Measurements from ENCODE around the gene ROR1. TPM values are rescaled to one million over a fixed set of nuclear protein-coding genes. Genes with fewer than 3 reads are reported as not detected.
A peak's percentile ranks its signal among the peaks of the same experiment; 100 is the strongest.

Gene ROR1
- total RNA-seq, 1 donor from 2014 or later: 81.4 TPM

DNA sequence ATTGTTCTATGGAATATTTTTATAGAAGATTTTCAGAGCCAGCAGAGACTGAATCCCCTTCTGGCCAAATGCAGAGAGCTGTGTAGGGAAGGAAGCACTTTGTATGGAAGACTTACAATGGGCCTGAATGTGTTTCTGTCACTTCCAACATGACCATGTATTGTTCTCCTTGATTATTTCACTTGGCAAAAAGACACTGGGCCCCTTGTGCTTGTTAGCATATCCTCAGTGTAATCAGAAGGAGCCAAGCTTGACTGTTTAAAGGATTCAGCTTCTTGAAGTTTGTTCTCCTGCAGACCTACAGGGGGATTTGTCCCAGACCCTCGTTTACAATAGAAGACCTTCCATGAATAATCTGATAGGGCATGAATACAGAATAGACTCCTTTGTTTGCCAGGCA, 381.5 kb downstream of the ROR1 start:
- no peak for TF ChIP-seq CTCF (IDR thresholded peaks at IDR 0.05; ENCODE audit: unreplicated experiment)
- Mint-ChIP-seq H3K27ac (peak overlapping the region; percentile 86), H3K27me3 (ENCODE audit: low read depth) (no peaks in the 10 kb centered on the region), H3K4me1 (peaks cover 23% of the 10 kb centered on the region), H3K4me3 (no peak overlapping the region), H3K36me3 (peaks cover 28% of the 10 kb centered on the region), H3K9me3 (peaks cover 6% of the 10 kb centered on the region)
- no peak for DNase-seq (ENCODE audit: low spot score in 2 of 2, unreplicated experiment in 2 of 2)

DNA sequence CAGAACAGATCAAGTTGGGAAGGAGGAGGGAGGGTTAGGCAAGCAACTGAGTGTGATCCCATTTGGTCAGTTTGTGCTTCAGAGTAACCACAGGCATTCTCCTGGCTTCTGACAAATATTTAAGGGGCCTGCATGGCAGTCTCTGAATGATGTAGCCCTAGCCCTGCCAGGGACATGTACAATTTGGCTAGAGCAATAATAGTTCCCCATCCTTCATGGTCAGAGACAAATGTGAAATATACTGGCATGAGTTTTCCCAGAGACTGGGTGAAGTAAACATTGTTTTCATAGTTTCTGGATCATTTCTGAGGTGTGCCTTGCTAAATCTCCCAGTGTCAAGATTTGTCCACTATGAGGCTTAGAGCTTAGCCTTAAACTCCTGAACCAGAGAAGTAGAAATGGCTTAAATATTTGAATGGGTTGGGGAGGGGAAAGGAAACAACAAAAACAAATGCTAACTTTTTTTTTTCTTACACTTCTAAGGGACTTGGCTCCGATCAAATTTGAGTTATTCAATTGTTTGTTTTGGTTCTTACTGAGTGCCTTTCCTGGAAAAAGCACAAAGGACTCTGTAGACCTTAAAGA, 387.6 kb downstream of the ROR1 start:
- Mint-ChIP-seq H3K4me3 (no peak overlapping the region), H3K27me3 (ENCODE audit: low read depth) (no peaks in the 10 kb centered on the region), H3K27ac (peak overlapping the region; percentile 59), H3K9me3 (peaks cover 6% of the 10 kb centered on the region), H3K36me3 (peaks cover 19% of the 10 kb centered on the region), H3K4me1 (peaks cover 31% of the 10 kb centered on the region)
- no peak for DNase-seq (ENCODE audit: low spot score in 2 of 2, unreplicated experiment in 2 of 2)
- no peak for TF ChIP-seq CTCF (IDR thresholded peaks at IDR 0.05; ENCODE audit: unreplicated experiment)

DNA sequence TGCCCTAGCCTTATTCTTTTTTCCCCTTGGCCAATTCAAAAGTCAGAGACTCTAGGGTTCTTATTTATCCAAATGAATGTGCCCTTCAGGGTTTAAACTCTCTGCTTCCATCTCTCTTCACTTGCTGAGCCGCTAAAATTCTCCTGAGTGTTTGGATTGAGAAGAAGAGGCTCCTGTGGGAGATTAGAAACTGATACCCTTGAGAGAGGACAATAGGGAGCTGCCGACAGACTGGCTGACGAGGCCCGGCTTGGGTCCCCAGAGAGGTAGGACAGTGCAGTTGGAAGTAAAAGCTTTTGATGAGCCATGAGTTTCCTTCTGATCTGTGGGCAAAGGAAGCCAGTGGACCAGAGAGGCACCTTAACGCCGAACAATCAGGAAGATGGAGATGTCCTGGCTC, 388.3 kb downstream of the ROR1 start:
- H3K36me3 Mint-ChIP-seq: peaks cover 23% of the 10 kb centered on the region
- H3K27ac Mint-ChIP-seq: no peak overlapping the region
- peaks cover 31% of the 10 kb centered on the region for H3K4me1 Mint-ChIP-seq
- DNase-seq (ENCODE audit: low spot score in 2 of 2, unreplicated experiment in 2 of 2): no peak
- H3K27me3 Mint-ChIP-seq (ENCODE audit: low read depth): no peaks in the 10 kb centered on the region
- no peak for TF ChIP-seq CTCF (IDR thresholded peaks at IDR 0.05; ENCODE audit: unreplicated experiment)
- no peak overlapping the region for H3K4me3 Mint-ChIP-seq
- H3K9me3 Mint-ChIP-seq: peaks cover 6% of the 10 kb centered on the region

DNA sequence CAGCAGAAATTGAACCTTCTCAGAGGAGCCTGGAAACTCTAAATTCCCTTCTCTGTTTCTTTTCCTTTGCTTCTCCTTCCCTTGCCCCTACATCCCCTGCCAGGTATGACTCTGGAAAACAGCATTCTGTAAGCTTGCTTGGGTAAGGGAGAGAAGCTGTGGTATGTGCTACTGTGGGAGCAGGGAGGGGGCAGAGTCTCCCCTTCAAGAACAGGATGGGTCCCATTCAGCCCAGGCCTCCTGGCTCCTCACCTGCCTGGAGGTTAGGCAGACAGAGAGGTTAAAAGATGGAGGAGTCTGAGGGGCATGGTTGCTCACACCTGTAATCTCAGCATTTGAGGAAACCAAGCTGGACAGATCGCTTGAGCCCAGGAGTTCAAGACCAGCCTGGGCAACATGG, 389.0 kb downstream of the ROR1 start:
- Mint-ChIP-seq H3K9me3 (peaks cover 6% of the 10 kb centered on the region), H3K27ac (no peak overlapping the region), H3K4me3 (no peak overlapping the region), H3K36me3 (peaks cover 29% of the 10 kb centered on the region), H3K4me1 (peaks cover 31% of the 10 kb centered on the region), H3K27me3 (ENCODE audit: low read depth) (no peaks in the 10 kb centered on the region)
- DNase-seq (ENCODE audit: low spot score in 2 of 2, unreplicated experiment in 2 of 2): no peak
- no peak for TF ChIP-seq CTCF (IDR thresholded peaks at IDR 0.05; ENCODE audit: unreplicated experiment)

DNA sequence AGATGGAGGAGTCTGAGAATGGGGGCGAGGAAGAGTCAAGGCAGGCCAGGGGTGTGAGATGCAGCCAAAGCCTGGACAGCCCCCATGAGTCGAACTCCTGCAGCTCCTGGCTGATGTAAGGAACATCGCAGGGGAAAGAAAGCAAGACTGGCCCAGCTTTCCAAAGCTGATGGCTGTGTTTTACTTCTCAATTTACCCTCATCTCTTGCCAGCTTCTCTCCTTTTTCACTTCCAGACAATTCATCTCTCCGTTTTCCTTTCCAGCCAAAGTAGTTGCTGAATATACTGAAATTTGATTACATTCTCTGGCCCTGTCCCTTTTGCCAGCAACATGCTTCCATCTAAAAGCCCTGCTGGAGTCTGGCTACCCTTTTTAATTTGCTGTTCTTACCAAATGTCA, 389.6 kb downstream of the ROR1 start:
- Mint-ChIP-seq H3K9me3 (peaks cover 11% of the 10 kb centered on the region), H3K27ac (peak overlapping the region; percentile 49)

More for the DNA sequence above, 389.6 kb downstream of the ROR1 start:
- peaks cover 31% of the 10 kb centered on the region for H3K4me1 Mint-ChIP-seq
- peaks cover 35% of the 10 kb centered on the region for H3K36me3 Mint-ChIP-seq
- no peaks in the 10 kb centered on the region for H3K27me3 Mint-ChIP-seq (ENCODE audit: low read depth)
- TF ChIP-seq CTCF (IDR thresholded peaks at IDR 0.05; ENCODE audit: unreplicated experiment): no peak
- no peak for DNase-seq (ENCODE audit: low spot score in 2 of 2, unreplicated experiment in 2 of 2)
- H3K4me3 Mint-ChIP-seq: no peak overlapping the region

Measured in mesothelial cell of epicardium (in vitro differentiated cells).